Mesenchymal stem cell (in vitro differentiated cells and primary cell): Measurements from ENCODE around the gene TPM2.

Experiments
- DNase-seq: peaks from one replicate; pipeline ENCODE4 v3.0.0-alpha.2; 2013
- H2AFZ ChIP-seq: one replicate; pipeline ENCODE4 v1.6.1; 2013; ENCODE audit warnings: low read depth, mild to moderate bottlenecking, control low read depth, inconsistent platforms, low read length, moderate library complexity
- H2AK5ac ChIP-seq: 2 replicates; pipeline ENCODE4 v1.6.1; 2013; ENCODE audit warnings: low read length, moderate library complexity, mild to moderate bottlenecking, inconsistent platforms; ENCODE audit not compliant: severe bottlenecking
- H2BK120ac ChIP-seq: one replicate; pipeline ENCODE4 v1.6.1; 2013; ENCODE audit warnings: low read depth, mild to moderate bottlenecking, inconsistent platforms, low read length, moderate library complexity
- H2BK12ac ChIP-seq, 2 experiments: one replicate each; pipeline ENCODE4 v1.6.1; 2013; ENCODE audit warnings: inconsistent platforms in 2 of 2, low read length in 2 of 2, mild to moderate bottlenecking in 2 of 2, moderate library complexity in 2 of 2, control low read depth in 1 of 2
- H2BK15ac ChIP-seq: one replicate; pipeline ENCODE4 v1.6.1; 2013; ENCODE audit warnings: mild to moderate bottlenecking, low read depth, inconsistent platforms; ENCODE audit not compliant: poor library complexity, severe bottlenecking
- H2BK5ac ChIP-seq: 2 replicates; pipeline ENCODE4 v1.6.1; 2013; ENCODE audit warnings: low read depth, mild to moderate bottlenecking, low read length, control low read depth, inconsistent platforms; ENCODE audit not compliant: poor library complexity, severe bottlenecking
- H3K14ac ChIP-seq, 2 experiments: one replicate each; pipeline ENCODE4 v1.6.1; 2013; ENCODE audit warnings: inconsistent platforms in 2 of 2, low read length in 2 of 2, control low read depth in 1 of 2, mild to moderate bottlenecking in 1 of 2, moderate library complexity in 1 of 2
- H3K18ac ChIP-seq, 2 experiments: one replicate each; pipeline ENCODE4 v1.6.1; 2013; ENCODE audit warnings: inconsistent platforms in 2 of 2, low read length in 2 of 2, control low read depth in 1 of 2, low read depth in 1 of 2, mild to moderate bottlenecking in 1 of 2
- H3K23ac ChIP-seq, 2 experiments: one replicate each; pipeline ENCODE4 v1.6.1; 2013; ENCODE audit warnings: inconsistent platforms in 2 of 2, low read length in 2 of 2, mild to moderate bottlenecking in 2 of 2, moderate library complexity in 2 of 2, control low read depth in 1 of 2
- H3K27ac ChIP-seq: 2 replicates; pipeline ENCODE4 v1.5.1; 2013; ENCODE audit warnings: mild to moderate bottlenecking, moderate library complexity, low read length, control low read depth, inconsistent platforms; ENCODE audit not compliant: poor library complexity, severe bottlenecking
- H3K27me3 ChIP-seq, 2 experiments: 2 replicates each; pipeline versions ENCODE4 v1.6.1 to v1.7.0; 2013; ENCODE audit warnings: low read length in 2 of 2, mild to moderate bottlenecking in 2 of 2, moderate library complexity in 2 of 2, control low read depth in 1 of 2, inconsistent platforms in 1 of 2; ENCODE audit not compliant: control insufficient read depth in 1 of 2, insufficient read depth in 1 of 2
- H3K36me3 ChIP-seq, 2 experiments: 2 replicates each; pipeline versions ENCODE4 v1.6.1 to v1.7.0; 2013; ENCODE audit warnings: low read length in 2 of 2, control low read depth in 1 of 2, inconsistent platforms in 1 of 2, low read depth in 1 of 2, mild to moderate bottlenecking in 1 of 2; ENCODE audit not compliant: insufficient read depth in 2 of 2, control insufficient read depth in 1 of 2
- H3K4ac ChIP-seq, 2 experiments: one replicate each; pipeline ENCODE4 v1.6.1; 2013; ENCODE audit warnings: inconsistent platforms in 2 of 2, low read length in 2 of 2, mild to moderate bottlenecking in 2 of 2, moderate library complexity in 2 of 2, control low read depth in 1 of 2, low read depth in 1 of 2
- H3K4me1 ChIP-seq: 2 replicates; pipeline ENCODE4 v1.6.1; 2013; ENCODE audit warnings: low read depth, low read length, control low read depth; ENCODE audit not compliant: control insufficient read depth, insufficient read depth
- H3K4me2 ChIP-seq: 2 replicates; pipeline ENCODE4 v1.6.1; 2013; ENCODE audit warnings: low read length, mild to moderate bottlenecking, inconsistent platforms; ENCODE audit not compliant: poor library complexity, severe bottlenecking
- H3K4me3 ChIP-seq, 2 experiments: 2 replicates each; pipeline versions ENCODE4 v1.5.1 to v1.7.0; 2013; ENCODE audit warnings: low read length in 2 of 2, mild to moderate bottlenecking in 2 of 2, control low read depth in 1 of 2, low read depth in 1 of 2; ENCODE audit not compliant: insufficient read depth in 1 of 2
- H3K79me1 ChIP-seq: replicated peaks from 2 replicates; pipeline ENCODE4 v1.6.1; 2013; ENCODE audit warnings: mild to moderate bottlenecking, control low read depth, low read length, inconsistent platforms; ENCODE audit not compliant: poor library complexity, severe bottlenecking
- H3K9ac ChIP-seq: 2 replicates; pipeline ENCODE4 v1.7.0; 2013; ENCODE audit warnings: mild to moderate bottlenecking, low read length, moderate library complexity
- H3K9me3 ChIP-seq: 2 replicates; pipeline ENCODE4 v1.7.0; 2013; ENCODE audit warnings: mild to moderate bottlenecking, low read length; ENCODE audit not compliant: control insufficient read depth
- H4K8ac ChIP-seq: one replicate; pipeline ENCODE4 v1.6.1; 2013; ENCODE audit warnings: inconsistent platforms, mild to moderate bottlenecking, low read length, moderate library complexity
- H4K91ac ChIP-seq: one replicate; pipeline ENCODE4 v1.6.1; 2013; ENCODE audit warnings: mild to moderate bottlenecking, low read length, inconsistent platforms
- WGBS: methylation state at CpG from one replicate; pipeline ENCODE4 v1.1.7; 2013; ENCODE audit warnings: mixed read lengths; 5-methylcytosine and 5-hydroxymethylcytosine counted together

TPM2 gene

GRCh38 chr9:35674025-35674361 is 15.7 kb downstream of the TPM2 start:
- H2BK15ac ChIP-seq = no peak overlapping the region
- no peak overlapping the region for H2AK5ac ChIP-seq
- no peak overlapping the region for H4K8ac ChIP-seq
- H3K4me2 ChIP-seq = no peak overlapping the region
- no peak for DNase-seq
- no peaks in the 10 kb centered on the region for H3K79me1 ChIP-seq
- peaks cover 4 to 24% of the 10 kb centered on the region in 2 experiments for H3K27me3 ChIP-seq
- H3K14ac ChIP-seq = no peak overlapping the region
- H3K36me3 ChIP-seq = no peaks in the 10 kb centered on the region
- WGBS = 87% methylated on average over 3 of the region's 3 CpGs
- no peak overlapping the region for H3K23ac ChIP-seq
- H3K9me3 ChIP-seq = no peaks in the 10 kb centered on the region
- no peak overlapping the region for H4K91ac ChIP-seq
- no peak overlapping the region for H3K9ac ChIP-seq
- peaks cover 21% of the 10 kb centered on the region for H3K4me1 ChIP-seq
- H3K27ac ChIP-seq = no peak overlapping the region
- no peak overlapping the region for H2BK5ac ChIP-seq
- H3K4ac ChIP-seq = no peak overlapping the region
- H2BK120ac ChIP-seq = no peak overlapping the region
- no peak overlapping the region for H2BK12ac ChIP-seq
- H2AFZ ChIP-seq = no peak overlapping the region
- no peak overlapping the region for H3K4me3 ChIP-seq
- no peak overlapping the region for H3K18ac ChIP-seq

DNA sequence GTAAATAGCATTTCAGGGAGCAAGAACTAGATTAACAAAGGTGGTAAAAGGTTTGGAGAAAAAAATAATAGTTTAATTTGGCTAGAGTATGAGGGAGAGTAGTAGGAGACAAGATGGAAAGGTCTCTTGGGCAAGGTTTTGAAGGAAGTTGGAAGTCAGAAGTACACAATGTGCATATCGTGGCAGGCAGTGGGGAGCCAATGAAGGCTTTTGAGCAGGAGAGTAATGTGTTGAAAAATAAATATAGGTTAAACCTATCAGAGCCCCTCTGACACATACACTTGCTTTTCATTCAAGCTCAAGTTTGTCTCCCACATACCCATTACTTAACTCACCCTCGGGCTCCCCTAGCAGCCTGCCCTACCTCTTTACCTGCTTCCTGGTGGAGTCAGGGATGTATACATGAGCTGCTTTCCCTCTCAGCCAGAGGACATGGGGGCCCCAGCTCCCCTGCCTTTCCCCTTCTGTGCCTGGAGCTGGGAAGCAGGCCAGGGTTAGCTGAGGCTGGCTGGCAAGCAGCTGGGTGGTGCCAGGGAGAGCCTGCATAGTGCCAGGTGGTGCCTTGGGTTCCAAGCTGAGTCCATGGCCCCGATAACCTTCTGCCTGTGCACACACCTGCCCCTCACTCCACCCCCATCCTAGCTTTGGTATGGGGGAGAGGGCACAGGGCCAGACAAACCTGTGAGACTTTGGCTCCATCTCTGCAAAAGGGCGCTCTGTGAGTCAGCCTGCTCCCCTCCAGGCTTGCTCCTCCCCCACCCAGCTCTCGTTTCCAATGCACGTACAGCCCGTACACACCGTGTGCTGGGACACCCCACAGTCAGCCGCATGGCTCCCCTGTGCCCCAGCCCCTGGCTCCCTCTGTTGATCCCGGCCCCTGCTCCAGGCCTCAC is 16.3 kb downstream of the TPM2 start, which contains the start of gene CA9:
Gene CA9 (plus strand): TSS at position 797 of the 893 bp plus-strand sequence. CDS start 32 bp downstream, at position 829.
- Histone ChIP-seq H2BK12ac (no peak within 1 kb of the TSS), H2AFZ (no peak within 1 kb of the TSS), H3K18ac (no peak within 1 kb of the TSS), H3K4ac (no peak within 1 kb of the TSS), H3K9me3 (no peaks in the 10 kb centered on the region), H3K27me3 (peaks cover 4 to 24% of the 10 kb centered on the region in 2 experiments), H3K14ac (no peak within 1 kb of the TSS), H4K91ac (peak within 1 kb of the TSS; percentile 52), H3K79me1 (no peaks in the 10 kb centered on the region), H2AK5ac (no peak within 1 kb of the TSS), H3K23ac (no peak within 1 kb of the TSS), H2BK120ac (no peak within 1 kb of the TSS), H3K4me1 (peaks cover 22% of the 10 kb centered on the region), H2BK5ac (no peak within 1 kb of the TSS), H3K4me2 (no peak within 1 kb of the TSS), H4K8ac (no peak within 1 kb of the TSS), H3K36me3 (no peaks in the 10 kb centered on the region), H2BK15ac (no peak within 1 kb of the TSS), H3K27ac (no peak within 1 kb of the TSS), H3K4me3 (no peak within 1 kb of the TSS), H3K9ac (no peak within 1 kb of the TSS)
- 82% methylated on average over 9 of the region's 10 CpGs for WGBS
- DNase-seq = no peak

DNA sequence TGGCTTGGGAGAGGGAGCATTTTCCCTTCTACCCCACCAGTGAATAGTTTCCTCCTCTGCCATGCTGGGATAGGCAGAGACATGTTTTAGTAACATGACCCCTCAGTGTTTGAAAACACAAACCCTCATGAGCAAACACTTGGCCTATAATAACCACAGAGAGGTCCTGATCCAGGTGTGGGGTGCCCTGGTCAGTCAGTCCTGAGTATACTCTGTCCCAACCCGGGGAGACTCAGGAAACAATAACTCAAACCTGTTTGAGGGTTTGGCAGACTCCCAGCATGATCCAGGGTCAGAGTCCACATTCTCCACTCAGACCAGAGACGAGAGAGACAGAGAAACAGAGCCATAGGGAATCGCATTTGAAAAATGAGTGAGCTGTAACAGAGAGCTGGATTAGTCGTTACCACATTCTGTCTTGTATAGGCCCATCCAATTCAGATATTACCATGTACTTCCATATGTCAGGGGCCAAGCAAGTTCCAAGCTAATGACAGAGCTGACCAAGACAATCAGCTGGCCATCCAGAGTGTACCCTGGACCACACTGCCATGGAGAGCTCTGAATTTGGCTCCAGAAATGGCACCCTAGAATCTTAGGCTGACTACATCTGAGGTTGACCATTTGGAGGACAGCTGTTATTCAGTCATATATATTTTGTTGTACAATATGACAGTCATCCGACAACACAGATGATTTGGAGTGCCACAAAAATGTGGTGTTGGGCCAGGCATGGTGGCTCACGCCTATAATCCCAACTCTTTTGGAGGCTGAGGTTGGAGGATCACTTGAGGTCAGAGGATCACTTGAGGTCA is 20.2 kb downstream of the TPM2 start:
- H3K79me1 ChIP-seq = peaks cover 2% of the 10 kb centered on the region
- DNase-seq = peak; percentile 58
- WGBS = 44% methylated on average over 6 of the region's 6 CpGs

DNA sequence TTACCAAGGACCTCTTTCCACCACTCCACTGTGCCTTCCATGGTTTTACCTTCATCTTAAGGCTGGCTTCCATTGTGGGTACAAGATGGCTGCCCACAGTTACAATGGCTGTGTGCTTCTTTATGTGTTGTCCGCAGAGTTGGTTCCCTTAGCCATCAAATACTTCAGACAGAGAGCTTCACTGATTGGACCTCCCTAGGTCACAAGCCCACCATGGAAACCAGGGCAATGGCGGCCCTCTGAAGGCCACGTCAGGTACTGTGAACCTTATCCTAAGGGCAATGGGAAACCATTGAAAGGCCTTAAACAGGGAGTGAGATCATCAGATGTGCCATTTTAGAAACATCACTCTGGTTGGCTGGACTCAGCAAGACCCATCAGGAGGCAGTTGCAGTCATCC is 21.8 kb downstream of the TPM2 start:
- Histone ChIP-seq H2BK120ac (no peak overlapping the region), H2AK5ac (peak overlapping the region; percentile 1), H3K9me3 (no peaks in the 10 kb centered on the region), H2BK12ac (peak overlapping the region in 1 of 2 experiments; percentile 6), H4K91ac (no peak overlapping the region), H3K18ac (no peak overlapping the region), H3K27ac (no peak overlapping the region), H3K27me3 (no peaks in the 10 kb centered on the region), H3K4ac (peak overlapping the region in 1 of 2 experiments; percentile 32), H3K4me2 (no peak overlapping the region), H2AFZ (no peak overlapping the region), H3K9ac (no peak overlapping the region), H3K14ac (no peak overlapping the region), H3K4me3 (no peak overlapping the region), H3K4me1 (peaks cover 22% of the 10 kb centered on the region), H4K8ac (no peak overlapping the region), H2BK5ac (no peak overlapping the region), H3K36me3 (no peaks in the 10 kb centered on the region), H3K23ac (no peak overlapping the region), H3K79me1 (peaks cover 5% of the 10 kb centered on the region), H2BK15ac (no peak overlapping the region)
- WGBS = 92% methylated on average over 3 of the region's 3 CpGs
- DNase-seq = no peak

More for the DNA sequence above, 20.2 kb downstream of the TPM2 start:
- Histone ChIP-seq H2BK120ac (peak overlapping the region; percentile 54), H3K9ac (no peak overlapping the region), H3K27ac (peak overlapping the region; percentile 84), H2BK5ac (peak overlapping the region; percentile 46), H3K4me2 (no peak overlapping the region), H3K23ac (no peak overlapping the region), H4K8ac (peak overlapping the region; percentile 7), H2AFZ (no peak overlapping the region), H3K4me1 (peaks cover 25% of the 10 kb centered on the region), H2AK5ac (peak overlapping the region; percentile 65), H2BK12ac (peak overlapping the region in 1 of 2 experiments; percentile 21), H3K14ac (no peak overlapping the region), H3K27me3 (peaks cover 3 to 7% of the 10 kb centered on the region in 2 experiments), H3K9me3 (no peaks in the 10 kb centered on the region), H3K36me3 (no peaks in the 10 kb centered on the region), H2BK15ac (no peak overlapping the region), H3K4ac (peak overlapping the region in 1 of 2 experiments; percentile 47), H3K4me3 (no peak overlapping the region), H4K91ac (no peak overlapping the region), H3K18ac (peak overlapping the region; percentile 37 to 92)
